Skeletal muscle tissue (tissue), 4 donors: ENCODE results near the gene BRD3OS. TPM values are rescaled to one million over a fixed set of nuclear protein-coding genes. Genes with fewer than 3 reads are reported as not detected.

Experiments used
- H3K27ac ChIP-seq: one replicate; pipeline ENCODE4 v1.7.0; 2013; ENCODE audit warnings: mild to moderate bottlenecking, low read depth, low read length, inconsistent platforms
- H3K27me3 ChIP-seq, 3 donors: one replicate each; pipeline ENCODE4 v1.7.0; 2013; ENCODE audit warnings: low read length in 3 of 3; ENCODE audit not compliant: control insufficient read depth in 3 of 3, insufficient read depth in 3 of 3
- H3K36me3 ChIP-seq, 3 donors: one replicate each; pipeline ENCODE4 v1.7.0; 2013; ENCODE audit warnings: low read length in 3 of 3; ENCODE audit not compliant: control insufficient read depth in 3 of 3, insufficient read depth in 3 of 3
- H3K4me1 ChIP-seq, 3 donors: one replicate each; pipeline ENCODE4 v1.7.0; 2013; ENCODE audit warnings: low read length in 3 of 3, mild to moderate bottlenecking in 3 of 3; ENCODE audit not compliant: control insufficient read depth in 3 of 3, insufficient read depth in 3 of 3
- H3K4me3 ChIP-seq, 3 donors: one replicate each; pipeline ENCODE4 v1.7.0; 2013; ENCODE audit warnings: low read length in 3 of 3
- H3K9ac ChIP-seq, 3 donors: one replicate each; pipeline ENCODE4 v1.7.0; 2013; ENCODE audit warnings: low read length in 3 of 3, mild to moderate bottlenecking in 3 of 3, moderate library complexity in 2 of 3, low read depth in 1 of 3
- H3K9me3 ChIP-seq, 3 donors: one replicate each; pipeline ENCODE4 v1.7.0; 2013; ENCODE audit warnings: low read length in 3 of 3; ENCODE audit not compliant: control insufficient read depth in 3 of 3
- total RNA-seq: library from RNA; depleted of rRNA; stranded (reverse); fragments of >200 nt; gene quantifications from one replicate; pipeline ENCODE4 v1.2.3, GENCODE V29; 2014
- donor health status: Osteomylitis.

BRD3OS gene
- total RNA-seq, 1 donor from 2014 or later = 3.7 TPM

- H3K4me1 ChIP-seq = peaks cover 7 to 17% (median 8%) of the 10 kb centered on the region in 3 donors
- peak overlapping the region; percentile 12 to 72 (median 59) for H3K9ac ChIP-seq
- no peak overlapping the region for H3K27ac ChIP-seq
- peaks cover 8 to 14% (median 9%) of the 10 kb centered on the region in 3 donors for H3K36me3 ChIP-seq
- H3K9me3 ChIP-seq = no peaks in the 10 kb centered on the region
- H3K4me3 ChIP-seq = peak overlapping the region; percentile 69 to 81 (median 77)
- H3K27me3 ChIP-seq = no peaks in the 10 kb centered on the region
Measured at GRCh38 chr9:134025606-134026541, 593 bp downstream of the BRD3OS start.

DNA sequence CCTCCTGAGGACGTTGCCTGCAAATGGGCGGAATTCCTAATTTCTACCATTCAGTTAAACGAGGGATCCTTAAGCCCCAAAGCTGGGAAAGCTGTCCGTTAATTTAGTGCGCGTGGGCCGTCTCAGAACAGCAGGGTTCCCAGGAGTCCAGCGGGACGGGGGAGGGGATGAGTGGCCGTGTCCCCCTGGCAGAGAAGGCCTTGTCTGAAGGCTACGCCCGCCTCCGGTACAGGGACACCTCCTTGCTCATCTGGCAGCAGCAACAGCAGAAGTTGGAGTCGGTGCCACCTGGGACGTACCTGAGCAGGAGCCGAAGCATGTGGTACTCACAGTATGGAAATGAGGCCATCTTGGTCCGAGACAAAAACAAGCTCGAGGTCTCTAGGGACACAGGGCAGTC lies 1.3 kb downstream of the BRD3OS start:
- no peak overlapping the region for H3K27ac ChIP-seq
- no peaks in the 10 kb centered on the region for H3K27me3 ChIP-seq
- H3K36me3 ChIP-seq = peaks cover 10 to 19% (median 13%) of the 10 kb centered on the region in 3 donors
- peaks cover 7 to 17% (median 8%) of the 10 kb centered on the region in 3 donors for H3K4me1 ChIP-seq
- no peaks in the 10 kb centered on the region for H3K9me3 ChIP-seq
- H3K9ac ChIP-seq = peak overlapping the region in 2 of 3 donors; percentile 59 to 72
- H3K4me3 ChIP-seq = peak overlapping the region in 1 of 3 donors; percentile 77

- Histone ChIP-seq H3K36me3 (peaks cover 14 to 23% (median 17%) of the 10 kb centered on the region in 3 donors), H3K4me1 (peaks cover 7 to 17% (median 8%) of the 10 kb centered on the region in 3 donors), H3K9me3 (no peaks in the 10 kb centered on the region), H3K27me3 (no peaks in the 10 kb centered on the region), H3K4me3 (no peak overlapping the region), H3K27ac (no peak overlapping the region), H3K9ac (no peak overlapping the region)
Measured at GRCh38 chr9:134026981-134027380, 1.7 kb downstream of the BRD3OS start.

GRCh38 chr9:134027561-134027960 lies 2.3 kb downstream of the BRD3OS start:
- H3K4me1 ChIP-seq = peaks cover 7 to 17% (median 8%) of the 10 kb centered on the region in 3 donors
- no peak overlapping the region for H3K9ac ChIP-seq
- H3K27me3 ChIP-seq = no peaks in the 10 kb centered on the region
- no peak overlapping the region for H3K27ac ChIP-seq
- peaks cover 14 to 23% (median 17%) of the 10 kb centered on the region in 3 donors for H3K36me3 ChIP-seq
- no peak overlapping the region for H3K4me3 ChIP-seq
- no peaks in the 10 kb centered on the region for H3K9me3 ChIP-seq

- Histone ChIP-seq H3K9me3 (no peaks in the 10 kb centered on the region), H3K9ac (no peak overlapping the region), H3K36me3 (peaks cover 19 to 27% (median 21%) of the 10 kb centered on the region in 3 donors)
Measured at GRCh38 chr9:134028076-134028475, 2.8 kb downstream of the BRD3OS start.

DNA sequence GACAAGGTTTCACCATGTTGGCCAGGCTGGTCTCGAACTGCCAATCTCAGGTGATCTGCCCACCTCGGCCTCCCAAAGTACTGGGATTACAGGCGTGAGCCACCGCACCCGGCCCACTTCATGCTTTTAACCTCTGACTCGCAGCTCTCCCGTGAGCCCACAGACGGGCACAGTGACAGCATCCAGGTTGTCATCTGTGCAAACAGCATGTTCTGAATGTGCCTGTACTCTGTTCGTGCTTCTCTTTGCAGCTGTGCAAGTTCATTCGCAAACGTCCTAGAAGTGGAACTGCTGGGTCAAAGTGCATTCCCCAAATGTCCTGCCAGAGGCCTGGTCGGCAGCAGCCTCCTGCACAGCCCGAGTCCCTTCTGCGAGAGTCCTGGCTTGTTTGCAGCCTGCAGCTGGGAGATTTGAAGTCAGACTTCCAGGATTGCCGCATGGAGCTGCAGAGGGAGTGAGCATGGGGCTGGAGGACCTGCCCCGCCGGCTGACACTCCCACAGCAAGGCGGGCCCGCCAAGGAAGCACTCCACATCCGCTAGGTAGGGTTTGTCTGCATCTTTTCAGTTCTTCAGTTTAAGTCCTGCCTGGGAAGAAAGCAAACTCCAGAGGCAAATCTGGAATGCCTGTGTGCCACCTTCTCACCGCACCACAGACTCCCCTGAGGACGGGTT lies 3.4 kb downstream of the BRD3OS start:
- H3K36me3 ChIP-seq = peaks cover 25 to 33% (median 26%) of the 10 kb centered on the region in 3 donors
- H3K27me3 ChIP-seq = no peaks in the 10 kb centered on the region
- H3K4me3 ChIP-seq = no peak overlapping the region
- H3K4me1 ChIP-seq = peaks cover 7 to 17% (median 8%) of the 10 kb centered on the region in 3 donors
- H3K9ac ChIP-seq = no peak overlapping the region
- H3K27ac ChIP-seq = no peak overlapping the region
- H3K9me3 ChIP-seq = no peaks in the 10 kb centered on the region

More at GRCh38 chr9:134028076-134028475, 2.8 kb downstream of the BRD3OS start:
- Histone ChIP-seq H3K4me3 (no peak overlapping the region), H3K27me3 (no peaks in the 10 kb centered on the region), H3K4me1 (peaks cover 7 to 17% (median 8%) of the 10 kb centered on the region in 3 donors), H3K27ac (no peak overlapping the region)

GRCh38 chr9:134029248-134030226 lies 4.3 kb downstream of the BRD3OS start:
- Histone ChIP-seq H3K36me3 (peaks cover 33 to 41% (median 33%) of the 10 kb centered on the region in 3 donors), H3K4me3 (no peak overlapping the region), H3K4me1 (peaks cover 7 to 17% (median 8%) of the 10 kb centered on the region in 3 donors), H3K9me3 (no peaks in the 10 kb centered on the region), H3K27ac (no peak overlapping the region), H3K27me3 (no peaks in the 10 kb centered on the region), H3K9ac (no peak overlapping the region)

GRCh38 chr9:134030821-134031470 lies 5.7 kb downstream of the BRD3OS start:
- Histone ChIP-seq H3K9me3 (no peaks in the 10 kb centered on the region), H3K27me3 (no peaks in the 10 kb centered on the region), H3K27ac (no peak overlapping the region), H3K9ac (no peak overlapping the region), H3K4me1 (peaks cover 3 to 8% (median 4%) of the 10 kb centered on the region in 3 donors), H3K36me3 (peaks cover 47 to 55% (median 47%) of the 10 kb centered on the region in 3 donors), H3K4me3 (no peak overlapping the region)

DNA sequence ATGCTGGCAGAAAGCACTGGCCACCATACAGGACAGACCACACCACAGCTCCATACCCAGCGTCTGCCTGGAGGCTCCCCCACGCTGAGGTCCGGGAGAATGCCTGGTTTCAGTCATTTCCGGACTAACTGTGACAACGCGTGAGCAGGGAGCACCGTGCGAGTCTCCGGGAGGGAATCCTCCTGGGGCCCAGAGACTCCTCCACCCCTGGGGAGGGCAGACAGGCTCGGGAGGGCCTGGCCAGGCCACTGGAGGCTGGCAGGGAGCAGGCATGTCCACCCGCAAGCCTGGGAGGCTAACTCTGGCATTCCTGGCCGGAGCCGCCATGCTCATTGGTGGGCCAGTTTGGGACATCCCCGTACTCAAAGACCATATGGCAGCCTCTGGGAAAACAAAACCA lies 6.5 kb downstream of the BRD3OS start:
- H3K9me3 ChIP-seq = no peaks in the 10 kb centered on the region
- no peaks in the 10 kb centered on the region for H3K27me3 ChIP-seq
- H3K27ac ChIP-seq = no peak overlapping the region
- no peaks in the 10 kb centered on the region for H3K4me1 ChIP-seq
- no peak overlapping the region for H3K9ac ChIP-seq
- no peak overlapping the region for H3K4me3 ChIP-seq
- peaks cover 50 to 61% (median 53%) of the 10 kb centered on the region in 3 donors for H3K36me3 ChIP-seq
